Glutamatergic neuron (in vitro differentiated cells): ENCODE data around the gene ZBTB26. TPM values are rescaled to one million over a fixed set of nuclear protein-coding genes. Genes with fewer than 3 reads are reported as not detected.

ENCODE experiments used
- DNase-seq: peaks from one replicate; pipeline ENCODE4 v3.0.0; 2022
- H3K27ac Mint-ChIP-seq: one replicate; pipeline ENCODE4 v1.8.0; 2020; ENCODE audit warnings: mild to moderate bottlenecking, mixed read lengths, inconsistent platforms; ENCODE audit not compliant: unreplicated experiment
- H3K27me3 Mint-ChIP-seq: one replicate; pipeline ENCODE4 v1.8.0; 2020; ENCODE audit warnings: mild to moderate bottlenecking, moderate library complexity, mixed read lengths, inconsistent platforms; ENCODE audit not compliant: unreplicated experiment
- H3K36me3 Mint-ChIP-seq: one replicate; pipeline ENCODE4 v1.8.0; 2020; ENCODE audit warnings: mild to moderate bottlenecking, mixed read lengths, inconsistent platforms; ENCODE audit not compliant: unreplicated experiment
- H3K4me1 Mint-ChIP-seq: one replicate; pipeline ENCODE4 v1.8.0; 2020; ENCODE audit warnings: mild to moderate bottlenecking, low read depth, mixed read lengths, inconsistent platforms; ENCODE audit not compliant: unreplicated experiment
- H3K4me3 Mint-ChIP-seq: one replicate; pipeline ENCODE4 v1.8.0; 2020; ENCODE audit warnings: mild to moderate bottlenecking, mixed read lengths, inconsistent platforms; ENCODE audit not compliant: unreplicated experiment
- H3K9me3 Mint-ChIP-seq: one replicate; pipeline ENCODE4 v1.8.0; 2020; ENCODE audit warnings: mild to moderate bottlenecking, moderate library complexity, mixed read lengths, inconsistent platforms; ENCODE audit not compliant: unreplicated experiment
- total RNA-seq: library from RNA; stranded (reverse); fragmentation: NEBNext Ultra II Directional; extraction: Animal tissue kit (Norgen Biotek cat#: 25700); gene quantifications from one replicate; pipeline ENCODE4 v1.2.1, GENCODE V29; 2021; ENCODE audit not compliant: unreplicated experiment
- TF ChIP-seq, protein P1 (sequence below): fragments of 200-600 bp; sonication (generic); IDR thresholded peaks from one replicate; pipeline ENCODE4 v1.5.0; 2021; ENCODE audit not compliant: partially characterized antibody, unreplicated experiment

ZBTB26 gene
- total RNA-seq, 1 donor from 2014 or later = 10.2 TPM

DNA sequence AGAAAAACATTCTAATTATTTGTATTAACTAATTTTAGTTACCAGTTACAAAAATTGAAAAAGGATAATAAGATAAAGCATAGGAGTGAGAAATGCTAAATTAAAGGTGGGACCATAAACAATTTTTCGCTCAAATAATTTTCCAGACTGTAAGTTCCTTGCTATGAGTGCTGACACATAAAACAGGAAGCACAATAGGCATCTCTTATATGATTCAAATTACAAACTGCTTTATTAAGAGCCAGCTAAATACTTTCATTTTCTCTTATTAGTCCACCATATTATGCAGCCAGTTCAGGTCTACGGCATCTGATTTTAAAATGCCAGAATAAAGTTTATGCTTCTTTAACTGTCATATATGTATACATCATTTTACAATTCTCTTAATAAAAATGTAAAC lies 30.5 kb downstream of the ZBTB26 start:
- H3K4me3 Mint-ChIP-seq = peak overlapping the region; percentile 20
- DNase-seq = no peak
- H3K27me3 Mint-ChIP-seq = peaks cover 6% of the 10 kb centered on the region
- no peaks in the 10 kb centered on the region for H3K36me3 Mint-ChIP-seq
- TF ChIP-seq, protein P1, sequence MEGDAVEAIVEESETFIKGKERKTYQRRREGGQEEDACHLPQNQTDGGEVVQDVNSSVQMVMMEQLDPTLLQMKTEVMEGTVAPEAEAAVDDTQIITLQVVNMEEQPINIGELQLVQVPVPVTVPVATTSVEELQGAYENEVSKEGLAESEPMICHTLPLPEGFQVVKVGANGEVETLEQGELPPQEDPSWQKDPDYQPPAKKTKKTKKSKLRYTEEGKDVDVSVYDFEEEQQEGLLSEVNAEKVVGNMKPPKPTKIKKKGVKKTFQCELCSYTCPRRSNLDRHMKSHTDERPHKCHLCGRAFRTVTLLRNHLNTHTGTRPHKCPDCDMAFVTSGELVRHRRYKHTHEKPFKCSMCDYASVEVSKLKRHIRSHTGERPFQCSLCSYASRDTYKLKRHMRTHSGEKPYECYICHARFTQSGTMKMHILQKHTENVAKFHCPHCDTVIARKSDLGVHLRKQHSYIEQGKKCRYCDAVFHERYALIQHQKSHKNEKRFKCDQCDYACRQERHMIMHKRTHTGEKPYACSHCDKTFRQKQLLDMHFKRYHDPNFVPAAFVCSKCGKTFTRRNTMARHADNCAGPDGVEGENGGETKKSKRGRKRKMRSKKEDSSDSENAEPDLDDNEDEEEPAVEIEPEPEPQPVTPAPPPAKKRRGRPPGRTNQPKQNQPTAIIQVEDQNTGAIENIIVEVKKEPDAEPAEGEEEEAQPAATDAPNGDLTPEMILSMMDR = no peak
- no peak overlapping the region for H3K27ac Mint-ChIP-seq
- peaks cover 9% of the 10 kb centered on the region for H3K9me3 Mint-ChIP-seq
- peaks cover 10% of the 10 kb centered on the region for H3K4me1 Mint-ChIP-seq

DNA sequence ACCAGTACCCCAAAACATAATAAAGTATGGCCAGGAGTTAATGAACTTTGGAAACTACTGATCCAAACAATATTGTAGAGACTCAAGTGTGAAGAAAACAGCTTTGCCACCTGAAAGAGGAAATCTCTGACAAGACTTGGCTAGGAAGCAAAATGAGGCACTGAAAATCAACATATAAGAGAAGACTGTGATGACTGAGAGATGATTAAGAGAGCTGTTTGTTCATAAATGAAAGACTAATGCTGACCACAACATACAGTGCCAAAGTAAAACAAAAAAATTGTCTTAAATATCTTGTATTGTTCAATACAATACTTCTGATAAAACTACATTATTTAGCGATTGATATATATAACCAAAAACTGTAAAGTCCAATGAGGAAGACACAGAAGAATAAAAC lies 33.3 kb downstream of the ZBTB26 start:
- no peak for DNase-seq
- TF ChIP-seq, protein P1 = no peak
- H3K4me1 Mint-ChIP-seq = peaks cover 10% of the 10 kb centered on the region
- H3K4me3 Mint-ChIP-seq = no peak overlapping the region
- H3K9me3 Mint-ChIP-seq = no peaks in the 10 kb centered on the region
- no peak overlapping the region for H3K27ac Mint-ChIP-seq
- no peaks in the 10 kb centered on the region for H3K27me3 Mint-ChIP-seq
- no peaks in the 10 kb centered on the region for H3K36me3 Mint-ChIP-seq

DNA sequence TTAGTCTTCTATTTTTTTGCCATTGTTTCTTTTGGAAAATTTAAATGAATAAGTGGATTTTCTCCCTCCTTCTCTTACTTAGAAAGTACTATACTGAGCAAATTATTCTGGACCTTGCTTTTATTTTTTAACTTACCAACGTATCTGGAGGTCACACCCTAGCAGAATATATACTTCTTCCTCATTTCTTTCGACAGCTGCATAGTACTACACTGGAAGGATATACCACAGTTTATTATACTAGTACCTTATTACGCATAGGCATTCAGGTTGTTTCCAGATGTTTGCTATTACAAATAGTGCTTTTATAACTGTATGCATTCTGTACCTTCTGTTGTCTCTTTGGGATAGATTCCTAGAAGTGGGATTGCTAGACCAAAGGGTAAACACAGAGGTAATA lies 42.8 kb downstream of the ZBTB26 start:
- H3K4me3 Mint-ChIP-seq = no peak overlapping the region
- no peak overlapping the region for H3K27ac Mint-ChIP-seq
- TF ChIP-seq, protein P1 = no peak
- DNase-seq = no peak
- H3K4me1 Mint-ChIP-seq = no peaks in the 10 kb centered on the region
- no peaks in the 10 kb centered on the region for H3K27me3 Mint-ChIP-seq
- H3K9me3 Mint-ChIP-seq = no peaks in the 10 kb centered on the region
- H3K36me3 Mint-ChIP-seq = no peaks in the 10 kb centered on the region

DNA sequence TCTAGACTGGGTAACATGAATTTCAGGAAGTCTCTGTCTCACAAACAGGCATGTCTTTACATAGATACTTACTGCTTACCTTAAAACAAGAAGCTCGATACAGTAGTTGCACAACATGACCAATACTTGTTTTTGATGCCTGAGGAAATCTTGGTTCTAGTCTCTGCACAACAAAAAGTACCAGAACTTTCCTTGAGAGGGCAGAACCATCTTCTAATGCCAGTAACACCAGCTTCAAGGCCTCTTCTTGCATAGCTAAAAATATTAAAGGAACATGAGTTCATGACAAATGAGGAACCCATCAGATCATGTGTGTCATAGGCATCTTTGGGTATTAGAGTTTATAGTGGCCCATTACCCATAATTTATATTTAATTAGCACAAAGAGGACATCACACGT lies 48.2 kb downstream of the ZBTB26 start:
- H3K27me3 Mint-ChIP-seq = no peaks in the 10 kb centered on the region

DNA sequence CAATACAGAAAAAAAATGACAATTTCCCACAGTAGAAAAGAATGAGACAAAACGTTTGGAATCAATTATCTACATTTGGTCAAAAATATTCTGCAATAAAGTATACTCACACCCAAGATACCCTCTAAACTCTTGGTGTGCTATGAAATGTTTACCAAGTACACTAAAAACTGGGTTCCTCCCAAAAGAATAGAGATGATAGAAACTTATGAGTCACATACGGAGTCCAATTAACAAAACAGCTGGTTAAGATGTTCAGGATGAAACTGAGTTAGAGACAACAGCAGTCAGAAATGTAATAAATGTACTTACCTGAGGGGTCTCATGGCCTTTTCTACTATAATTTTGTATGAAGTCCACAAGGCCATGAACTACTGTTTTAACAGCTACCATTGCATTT lies 51.9 kb downstream of the ZBTB26 start:
- Mint-ChIP-seq H3K36me3 (no peaks in the 10 kb centered on the region), H3K9me3 (no peaks in the 10 kb centered on the region), H3K27me3 (no peaks in the 10 kb centered on the region)

More for the DNA sequence above, 48.2 kb downstream of the ZBTB26 start:
- H3K4me1 Mint-ChIP-seq = no peaks in the 10 kb centered on the region
- H3K27ac Mint-ChIP-seq = no peak overlapping the region
- no peak for DNase-seq
- no peaks in the 10 kb centered on the region for H3K36me3 Mint-ChIP-seq
- TF ChIP-seq, protein P1 = no peak
- no peak overlapping the region for H3K4me3 Mint-ChIP-seq
- no peaks in the 10 kb centered on the region for H3K9me3 Mint-ChIP-seq

More for the DNA sequence above, 51.9 kb downstream of the ZBTB26 start:
- TF ChIP-seq, protein P1 = no peak
- DNase-seq = no peak
- peaks cover 8% of the 10 kb centered on the region for H3K4me1 Mint-ChIP-seq
- no peak overlapping the region for H3K27ac Mint-ChIP-seq
- no peak overlapping the region for H3K4me3 Mint-ChIP-seq
